Vagina (tissue), 2 donors: ENCODE data around the gene ZNF358. TPM values are rescaled to one million over a fixed set of nuclear protein-coding genes. Genes with fewer than 3 reads are reported as not detected.

Source experiments
- DNase-seq, 2 donors: peaks; one replicate each; pipeline ENCODE4 v3.0.0-alpha.2; 2017; ENCODE audit errors: extremely low spot score in 2 of 2
- H3K27ac ChIP-seq: fragments of 200-600 bp; sonication (generic); one replicate; pipeline ENCODE4 v1.5.1; 2019
- H3K27me3 ChIP-seq: fragments of 200-600 bp; sonication (generic); one replicate; pipeline ENCODE4 v1.5.1; 2019
- H3K36me3 ChIP-seq, 2 donors: fragments of 200-600 bp; sonication (generic); one replicate each; pipeline ENCODE4 v1.5.1; 2017 to 2019
- H3K4me1 ChIP-seq: fragments of 200-600 bp; sonication (generic); one replicate; pipeline ENCODE4 v1.5.1; 2019
- H3K4me3 ChIP-seq, 2 donors: fragments of 200-600 bp; sonication (generic); 1 replicate in 1 of 2; 2 replicates in 1 of 2; pipeline ENCODE4 v1.5.1; 2016 to 2019
- H3K9me3 ChIP-seq: fragments of 200-600 bp; sonication (generic); one replicate; pipeline ENCODE4 v1.5.1; 2019
- POLR2A ChIP-seq, 2 donors: fragments of 450-650 bp; IDR thresholded peaks; one replicate each; pipeline ENCODE4 v1.6.1; 2017; ENCODE audit warnings: antibody characterized with exemption in 2 of 2, mild to moderate bottlenecking in 2 of 2, moderate library complexity in 2 of 2
- POLR2AphosphoS5 ChIP-seq, 2 donors: sonication (generic); formaldehyde crosslinking; IDR thresholded peaks; one replicate each; pipeline ENCODE4 v1.9.0; 2017; ENCODE audit warnings: antibody characterized with exemption in 2 of 2, mild to moderate bottlenecking in 2 of 2, low read depth in 1 of 2; ENCODE audit not compliant: insufficient read depth in 1 of 2
- intact Hi-C: fragments of 100-400 bp; cut with DNase I; formaldehyde crosslinking; loops from one replicate; pipeline ENCODE4 v1.15.1; 2023
- total RNA-seq: library from RNA; depleted of rRNA; stranded (reverse); fragments of >200 nt; gene quantifications from one replicate; pipeline ENCODE4 v1.2.3, GENCODE V29; 2016
- TF ChIP-seq, protein P1 (sequence below), 3 experiments: fragments of 450-650 bp in 2 of 3; fragments of 200-600 bp in 1 of 3; sonication (generic) in 1 of 3; IDR thresholded peaks; one replicate each; pipeline ENCODE4 v1.5.1; 2017 to 2019; ENCODE audit warnings: antibody characterized with exemption in 3 of 3, mild to moderate bottlenecking in 2 of 3, moderate library complexity in 2 of 3

The ZNF358 gene
- total RNA-seq, 1 donor from 2014 or later: 87.4 TPM

DNA sequence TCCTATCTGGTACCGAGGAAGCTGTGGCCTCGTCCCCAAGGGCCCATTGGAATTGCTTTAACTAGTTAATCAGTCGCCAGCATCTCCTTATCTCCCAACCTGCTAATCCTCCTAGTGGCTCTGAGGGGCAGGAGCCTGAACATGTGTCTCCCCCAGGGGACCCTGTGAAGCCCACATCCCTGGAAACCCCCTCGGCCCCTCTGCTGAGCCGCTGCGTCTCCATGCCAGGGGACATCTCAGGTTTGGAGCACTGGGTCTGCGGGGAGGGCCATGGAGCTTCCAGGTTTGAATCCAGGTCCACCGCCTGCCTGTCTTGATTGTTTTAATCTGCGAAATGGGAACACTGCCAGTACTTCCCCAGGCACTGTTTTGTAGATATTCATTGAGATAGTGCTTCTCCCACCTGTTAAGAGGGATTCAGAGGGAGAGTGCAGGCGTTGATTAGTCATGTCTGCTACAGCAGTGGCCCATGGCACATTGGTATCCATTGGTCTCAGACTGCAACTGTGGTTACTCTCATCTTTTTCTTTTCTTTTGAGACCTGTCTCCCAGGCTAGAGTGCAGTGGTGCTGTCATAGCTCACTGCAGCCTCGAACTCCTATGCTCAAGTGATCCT lies 26.0 kb downstream of the ZNF358 start:
- TF ChIP-seq POLR2A (IDR thresholded peaks at IDR 0.05) (no peak), POLR2AphosphoS5 (IDR thresholded peaks at IDR 0.05; ENCODE audit: insufficient read depth in 1 of 2, low read depth in 1 of 2) (no peak)
- TF ChIP-seq, protein P1, sequence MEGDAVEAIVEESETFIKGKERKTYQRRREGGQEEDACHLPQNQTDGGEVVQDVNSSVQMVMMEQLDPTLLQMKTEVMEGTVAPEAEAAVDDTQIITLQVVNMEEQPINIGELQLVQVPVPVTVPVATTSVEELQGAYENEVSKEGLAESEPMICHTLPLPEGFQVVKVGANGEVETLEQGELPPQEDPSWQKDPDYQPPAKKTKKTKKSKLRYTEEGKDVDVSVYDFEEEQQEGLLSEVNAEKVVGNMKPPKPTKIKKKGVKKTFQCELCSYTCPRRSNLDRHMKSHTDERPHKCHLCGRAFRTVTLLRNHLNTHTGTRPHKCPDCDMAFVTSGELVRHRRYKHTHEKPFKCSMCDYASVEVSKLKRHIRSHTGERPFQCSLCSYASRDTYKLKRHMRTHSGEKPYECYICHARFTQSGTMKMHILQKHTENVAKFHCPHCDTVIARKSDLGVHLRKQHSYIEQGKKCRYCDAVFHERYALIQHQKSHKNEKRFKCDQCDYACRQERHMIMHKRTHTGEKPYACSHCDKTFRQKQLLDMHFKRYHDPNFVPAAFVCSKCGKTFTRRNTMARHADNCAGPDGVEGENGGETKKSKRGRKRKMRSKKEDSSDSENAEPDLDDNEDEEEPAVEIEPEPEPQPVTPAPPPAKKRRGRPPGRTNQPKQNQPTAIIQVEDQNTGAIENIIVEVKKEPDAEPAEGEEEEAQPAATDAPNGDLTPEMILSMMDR (IDR thresholded peaks at IDR 0.05): no peak
- DNase-seq: no peak
- H3K4me3 ChIP-seq: no peak overlapping the region
- no peaks in the 10 kb centered on the region for H3K9me3 ChIP-seq
- no peaks in the 10 kb centered on the region for H3K27me3 ChIP-seq
- H3K4me1 ChIP-seq: no peaks in the 10 kb centered on the region
- intact Hi-C loops: no loop called here
- H3K27ac ChIP-seq: no peak overlapping the region
- peaks cover 0 to 72% of the 10 kb centered on the region in 2 donors for H3K36me3 ChIP-seq

DNA sequence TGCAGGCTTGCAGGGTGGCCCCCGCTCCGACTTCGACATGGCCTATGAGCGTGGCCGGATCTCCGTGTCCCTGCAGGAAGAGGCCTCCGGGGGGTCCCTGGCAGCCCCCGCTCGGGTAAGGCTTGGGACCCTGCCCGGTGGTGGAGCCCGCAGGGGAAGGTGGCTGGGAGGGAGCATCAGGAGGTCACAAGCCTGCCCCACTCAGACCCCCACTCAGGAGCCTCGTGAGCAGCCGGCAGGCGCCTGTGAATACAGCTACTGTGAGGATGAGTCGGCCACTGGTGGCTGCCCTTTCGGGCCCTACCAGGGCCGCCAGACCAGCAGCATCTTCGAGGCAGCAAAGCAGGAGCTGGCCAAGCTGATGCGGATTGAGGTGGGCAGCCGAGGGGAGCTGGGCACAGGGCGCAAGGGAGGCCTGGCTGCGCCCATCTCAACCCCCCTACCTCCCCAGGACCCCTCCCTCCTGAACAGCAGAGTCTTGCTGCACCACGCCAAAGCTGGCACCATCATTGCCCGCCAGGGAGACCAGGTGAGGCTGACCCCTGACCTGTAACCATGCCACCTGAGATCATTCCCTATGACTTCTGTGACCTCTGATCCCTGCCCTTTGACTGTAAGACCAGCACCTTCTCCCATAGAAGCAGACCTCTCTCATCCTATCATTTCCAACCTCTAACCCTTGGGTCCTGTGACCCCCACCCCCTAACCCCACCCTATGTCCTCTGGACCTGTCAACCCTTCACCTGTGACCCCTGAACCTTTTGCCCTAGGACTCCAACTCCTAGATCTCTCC lies 26.8 kb downstream of the ZNF358 start:
- Histone ChIP-seq H3K4me1 (no peaks in the 10 kb centered on the region), H3K27ac (no peak overlapping the region), H3K27me3 (no peaks in the 10 kb centered on the region), H3K9me3 (no peaks in the 10 kb centered on the region), H3K4me3 (no peak overlapping the region), H3K36me3 (peaks cover 0 to 64% of the 10 kb centered on the region in 2 donors)
- intact Hi-C loops: no loop called here
- no peak for DNase-seq
- TF ChIP-seq POLR2AphosphoS5 (IDR thresholded peaks at IDR 0.05; ENCODE audit: insufficient read depth in 1 of 2, low read depth in 1 of 2) (no peak), POLR2A (IDR thresholded peaks at IDR 0.05) (no peak)
- TF ChIP-seq, protein P1 (IDR thresholded peaks at IDR 0.05): no peak

DNA sequence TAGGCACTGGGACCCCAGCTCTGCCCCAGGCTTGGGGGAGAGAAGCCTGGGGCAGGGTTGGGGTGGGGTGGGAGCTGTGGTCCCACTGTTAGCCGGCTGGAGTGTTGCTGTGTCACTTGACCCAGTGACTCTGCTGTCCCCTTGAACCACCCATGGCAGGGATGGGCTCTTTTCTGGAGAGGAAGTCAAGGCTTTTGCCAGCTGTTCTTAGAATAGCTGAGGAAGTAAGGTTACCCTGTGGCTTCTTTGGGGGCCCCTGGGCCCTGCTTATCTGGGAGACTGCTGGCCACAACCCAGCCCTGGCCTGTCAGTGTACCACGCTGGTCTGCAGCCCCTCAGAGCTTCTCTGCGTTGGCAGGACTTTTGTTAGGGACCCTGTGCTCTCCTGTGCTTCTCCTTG lies 28.7 kb downstream of the ZNF358 start:
- intact Hi-C loops: no loop called here
- H3K27me3 ChIP-seq: no peaks in the 10 kb centered on the region
- peaks cover 0 to 46% of the 10 kb centered on the region in 2 donors for H3K36me3 ChIP-seq
- H3K9me3 ChIP-seq: no peaks in the 10 kb centered on the region
- no peak for DNase-seq
- no peak for TF ChIP-seq POLR2A (IDR thresholded peaks at IDR 0.05)
- TF ChIP-seq POLR2AphosphoS5 (IDR thresholded peaks at IDR 0.05; ENCODE audit: insufficient read depth in 1 of 2, low read depth in 1 of 2): no peak
- TF ChIP-seq, protein P1 (IDR thresholded peaks at IDR 0.05): no peak
- no peaks in the 10 kb centered on the region for H3K4me1 ChIP-seq
- H3K4me3 ChIP-seq: no peak overlapping the region
- no peak overlapping the region for H3K27ac ChIP-seq

DNA sequence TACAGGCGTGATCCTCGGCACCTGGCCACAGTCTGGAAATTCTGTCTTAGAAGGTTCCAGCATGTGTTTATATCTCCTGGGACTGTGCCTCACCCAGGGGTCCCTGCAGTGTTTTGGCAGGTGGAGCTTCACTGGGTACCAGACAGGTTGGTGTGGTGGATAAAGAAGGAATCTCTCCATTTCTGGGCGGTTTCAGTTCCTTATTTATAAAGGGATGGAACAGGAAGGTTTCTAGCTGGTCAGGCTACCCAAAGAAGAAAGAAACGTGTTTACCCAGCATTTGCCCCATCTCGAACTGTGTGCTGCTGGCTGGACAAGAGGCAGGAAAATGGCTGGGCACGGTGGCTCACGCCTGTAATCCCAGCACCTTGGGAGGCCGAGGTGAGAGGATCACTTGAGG lies 29.4 kb downstream of the ZNF358 start:
- peaks cover 0 to 44% of the 10 kb centered on the region in 2 donors for H3K36me3 ChIP-seq
- H3K27me3 ChIP-seq: no peaks in the 10 kb centered on the region
- no peak for TF ChIP-seq POLR2AphosphoS5 (IDR thresholded peaks at IDR 0.05; ENCODE audit: insufficient read depth in 1 of 2, low read depth in 1 of 2)
- TF ChIP-seq, protein P1 (IDR thresholded peaks at IDR 0.05): no peak
- no peak for TF ChIP-seq POLR2A (IDR thresholded peaks at IDR 0.05)
- H3K27ac ChIP-seq: no peak overlapping the region
- no peaks in the 10 kb centered on the region for H3K4me1 ChIP-seq
- H3K9me3 ChIP-seq: no peaks in the 10 kb centered on the region
- DNase-seq: no peak
- H3K4me3 ChIP-seq: no peak overlapping the region
- intact Hi-C loops: no loop called here

DNA sequence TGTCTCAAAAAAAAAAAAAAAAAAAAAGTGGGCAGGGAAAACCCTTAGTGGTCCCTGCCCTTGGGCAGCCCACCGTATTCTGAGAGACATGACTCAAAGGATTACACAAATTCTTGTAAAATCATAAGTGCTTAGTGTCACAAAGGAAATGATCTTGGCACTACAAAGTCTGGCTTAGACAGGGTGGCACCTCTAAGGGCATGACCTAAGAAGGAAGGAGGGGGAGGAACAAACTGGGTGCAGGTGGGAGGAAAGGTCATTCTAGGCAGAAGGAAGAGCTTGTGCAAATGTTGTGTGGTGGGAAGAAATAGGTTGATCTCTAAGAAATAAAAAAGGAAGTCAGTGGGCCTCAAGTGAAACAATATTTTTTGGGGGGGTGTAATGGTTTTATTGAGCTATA lies 30.0 kb downstream of the ZNF358 start:
- TF ChIP-seq, protein P1 (IDR thresholded peaks at IDR 0.05): no peak
- no peak for TF ChIP-seq POLR2AphosphoS5 (IDR thresholded peaks at IDR 0.05; ENCODE audit: insufficient read depth in 1 of 2, low read depth in 1 of 2)
- TF ChIP-seq POLR2A (IDR thresholded peaks at IDR 0.05): no peak
- no peak overlapping the region for H3K27ac ChIP-seq
- no peak for DNase-seq
- intact Hi-C loops: no loop called here
- no peak overlapping the region for H3K4me3 ChIP-seq
- H3K27me3 ChIP-seq: no peaks in the 10 kb centered on the region
- H3K9me3 ChIP-seq: no peaks in the 10 kb centered on the region
- H3K36me3 ChIP-seq: peaks cover 0 to 44% of the 10 kb centered on the region in 2 donors
- no peaks in the 10 kb centered on the region for H3K4me1 ChIP-seq
